OCI-LY3 (cell line): ENCODE measurements around the gene SLC12A8.

Source experiments
- CTCF ChIP-seq: fragments of 200-600, 300-600 bp; sonication (generic); IDR thresholded peaks from 2 replicates; pipeline ENCODE4 v1.5.1; 2014; ENCODE audit warnings: antibody characterized with exemption, low read length, low read depth
- EZH2phosphoT487 ChIP-seq: fragments of 200-600 bp; shearing (Covaris generic); IDR thresholded peaks from 2 replicates; pipeline ENCODE4 v1.6.1; 2018; ENCODE audit warnings: antibody characterized with exemption, mixed run types, low read depth

GRCh38 chr3:125110016-125110875 lies 102.3 kb downstream of the SLC12A8 start:
- no peak for TF ChIP-seq CTCF
- no peak for TF ChIP-seq EZH2phosphoT487
